SK-N-SH (cell line): ENCODE data around the gene FAM229B. TPM values are rescaled to one million over a fixed set of nuclear protein-coding genes. Genes with fewer than 3 reads are reported as not detected.

Experiments used
- CTCF ChIA-PET: fragments of 300-600, 350-600 bp; formaldehyde crosslinking; extraction: SDS; loops from one replicate; lab custom pipeline; 2021; lab: Yijun Ruan, JAX
- POLR2A ChIA-PET: fragments of 350-600 bp; sonication (Branson Sonifier 250); formaldehyde crosslinking; extraction: SDS; loops from one replicate; lab custom pipeline; 2020; ENCODE audit warnings: antibody characterized with exemption, inconsistent platforms; lab: Yijun Ruan, JAX
- DNase-seq: peaks from one replicate; pipeline ENCODE4 v3.0.0; 2012
- H2AFZ ChIP-seq: fragments of 200-600 bp; sonication (generic); 2 replicates; pipeline ENCODE4 v1.8.1; 2016; ENCODE audit warnings: antibody characterized with exemption, mild to moderate bottlenecking, low read depth
- H3F3A ChIP-seq: fragments of 200-600 bp; sonication (generic); replicated peaks from 2 replicates; pipeline ENCODE3; 2016; ENCODE audit warnings: antibody characterized with exemption, mild to moderate bottlenecking; ENCODE audit not compliant: insufficient read depth
- H3K27ac ChIP-seq, 2 experiments: fragments of 200-500 bp in 1 of 2; fragments of 200-600 bp in 1 of 2; sonication (Bioruptor generic) in 1 of 2; sonication (generic), shearing (Covaris generic) in 1 of 2; 2 replicates each; pipeline versions ENCODE4 v1.5.1 to v1.6.1; 2014 to 2016; ENCODE audit warnings: low read depth in 2 of 2, inconsistent platforms in 1 of 2, low read length in 1 of 2, mild to moderate bottlenecking in 1 of 2, mixed read lengths in 1 of 2
- H3K27me3 ChIP-seq: fragments of 200-600 bp; sonication (generic), shearing (Covaris generic); 2 replicates; pipeline ENCODE4 v1.6.1; 2016; ENCODE audit warnings: mixed run types; ENCODE audit not compliant: insufficient read depth
- H3K36me3 ChIP-seq, 2 experiments: fragments of 200-500 bp in 1 of 2; fragments of 200-600 bp in 1 of 2; sonication (Bioruptor generic) in 1 of 2; sonication (generic) in 1 of 2; replicated peaks in 1 of 2; 2 replicates each; pipeline versions ENCODE3 to v1.5.1; 2014 to 2016; ENCODE audit warnings: low read length in 1 of 2, mild to moderate bottlenecking in 1 of 2; ENCODE audit not compliant: insufficient read depth in 2 of 2, control insufficient read depth in 1 of 2
- H3K4me1 ChIP-seq, 2 experiments: fragments of 200-500 bp in 1 of 2; fragments of 200-600 bp in 1 of 2; sonication (Bioruptor generic) in 1 of 2; sonication (generic), shearing (Covaris generic) in 1 of 2; 2 replicates each; pipeline versions ENCODE4 v1.5.1 to v1.6.1; 2014 to 2016; ENCODE audit warnings: low read depth in 1 of 2, low read length in 1 of 2, mixed run types in 1 of 2; ENCODE audit not compliant: insufficient read depth in 2 of 2, control insufficient read depth in 1 of 2
- H3K4me2 ChIP-seq: fragments of 200-600 bp; sonication (generic), shearing (Covaris generic); 2 replicates; pipeline ENCODE4 v1.6.1; 2017; ENCODE audit warnings: mixed run types
- H3K4me3 ChIP-seq, 2 experiments: fragments of 200-500 bp in 1 of 2; fragments of 200-600 bp in 1 of 2; sonication (Bioruptor generic) in 1 of 2; sonication (generic), shearing (Covaris generic) in 1 of 2; 2 replicates each; pipeline versions ENCODE4 v1.5.1 to v1.8.1; 2014 to 2016; ENCODE audit warnings: low read depth in 2 of 2, inconsistent platforms in 1 of 2, low read length in 1 of 2, mild to moderate bottlenecking in 1 of 2, mixed read lengths in 1 of 2, moderate library complexity in 1 of 2
- H3K79me2 ChIP-seq: fragments of 200-600 bp; sonication (generic); 2 replicates; pipeline ENCODE4 v1.8.1; 2017; ENCODE audit warnings: mild to moderate bottlenecking; ENCODE audit not compliant: insufficient read depth
- H3K9ac ChIP-seq: fragments of 200-600 bp; sonication (generic); 2 replicates; pipeline ENCODE4 v1.6.1; 2017; ENCODE audit warnings: mixed run types
- H3K9me2 ChIP-seq: fragments of 200-600 bp; sonication (generic); 2 replicates; pipeline ENCODE4 v1.6.1; 2017; ENCODE audit warnings: mixed run types
- H3K9me3 ChIP-seq: fragments of 200-600 bp; sonication (generic); 2 replicates; pipeline ENCODE4 v1.6.1; 2017; ENCODE audit warnings: mixed run types, mild to moderate bottlenecking, moderate library complexity
- H4K20me1 ChIP-seq: fragments of 200-600 bp; sonication (generic); 2 replicates; pipeline ENCODE4 v1.6.1; 2017; ENCODE audit warnings: mild to moderate bottlenecking, mixed run types; ENCODE audit not compliant: insufficient read depth
- CHD2 ChIP-seq: fragments of 150-350 bp; IDR thresholded peaks from 2 replicates; pipeline ENCODE4 v1.6.1; 2018; ENCODE audit warnings: low read length; ENCODE audit not compliant: partially characterized antibody
- CTCF ChIP-seq: fragments of 200-600 bp; sonication (generic); IDR thresholded peaks from 2 replicates; pipeline ENCODE4 v1.6.1; 2017; ENCODE audit warnings: antibody characterized with exemption, mild to moderate bottlenecking, moderate library complexity
- FOSL2 ChIP-seq: IDR thresholded peaks from 2 replicates; pipeline ENCODE4 v1.4.0; 2012; ENCODE audit warnings: low read depth, mild to moderate bottlenecking, moderate library complexity, borderline replicate concordance
- FOXJ3 ChIP-seq: sonication (generic); formaldehyde crosslinking; IDR thresholded peaks from 2 replicates; pipeline ENCODE4 v1.5.1; 2020; ENCODE audit warnings: mild to moderate bottlenecking, missing genetic modification reagents
- FOXM1 ChIP-seq: IDR thresholded peaks from 2 replicates; pipeline ENCODE4 v1.4.0; 2012; ENCODE audit warnings: low read depth, mild to moderate bottlenecking
- GABPA ChIP-seq: IDR thresholded peaks from 2 replicates; pipeline ENCODE4 v1.4.0; 2012; ENCODE audit warnings: low read depth, mild to moderate bottlenecking
- JUND ChIP-seq: IDR thresholded peaks from 2 replicates; pipeline ENCODE4 v1.4.0; 2012
- MAX ChIP-seq: IDR thresholded peaks from 2 replicates; pipeline ENCODE4 v1.4.0; 2012; ENCODE audit warnings: low read depth
- MEF2A ChIP-seq: IDR thresholded peaks from 2 replicates; pipeline ENCODE4 v1.4.0; 2012; ENCODE audit warnings: low read depth, borderline replicate concordance
- NFIC ChIP-seq: IDR thresholded peaks from 2 replicates; pipeline ENCODE4 v1.4.0; 2012; ENCODE audit warnings: borderline replicate concordance
- NRF1 ChIP-seq: IDR thresholded peaks from 2 replicates; pipeline ENCODE4 v1.6.1; 2012; ENCODE audit warnings: low read depth, mild to moderate bottlenecking, low read length
- PBX3 ChIP-seq: IDR thresholded peaks from 2 replicates; pipeline ENCODE4; 2012
- POLR2AphosphoS5 ChIP-seq: IDR thresholded peaks from 2 replicates; pipeline ENCODE4 v1.6.1; 2012; ENCODE audit warnings: low read depth, low read length
- RXRA ChIP-seq: IDR thresholded peaks from 2 replicates; pipeline ENCODE4 v1.4.0; 2012; ENCODE audit warnings: low read depth, mild to moderate bottlenecking, borderline replicate concordance
- SMC3 ChIP-seq: IDR thresholded peaks from 2 replicates; pipeline ENCODE4 v1.6.1; 2012; ENCODE audit warnings: low read depth, low read length, improper control_type of control experiment
- TAF1 ChIP-seq: IDR thresholded peaks from 2 replicates; pipeline ENCODE4 v1.6.1; 2012; ENCODE audit warnings: low read depth, mild to moderate bottlenecking, low read length, moderate library complexity, borderline replicate concordance
- TEAD4 ChIP-seq: IDR thresholded peaks from 2 replicates; pipeline ENCODE4 v1.4.0; 2012; ENCODE audit warnings: mild to moderate bottlenecking, borderline replicate concordance; ENCODE audit not compliant: insufficient read depth
- USF1 ChIP-seq: IDR thresholded peaks from 2 replicates; pipeline ENCODE4 v1.4.0; 2012; ENCODE audit warnings: low read depth, borderline replicate concordance
- USF2 ChIP-seq: fragments of 150-350 bp; IDR thresholded peaks from 2 replicates; pipeline ENCODE4 v1.6.1; 2017; ENCODE audit warnings: antibody characterized with exemption, low read length, low read depth, borderline replicate concordance
- YY1 ChIP-seq: IDR thresholded peaks from 2 replicates; pipeline ENCODE4 v1.4.0; 2012; ENCODE audit warnings: low read depth, mild to moderate bottlenecking
- WGBS: methylation state at CpG from one replicate; pipeline ENCODE4 v1.1.6; 2017; ENCODE audit warnings: low lambda C conversion rate; 5-methylcytosine and 5-hydroxymethylcytosine counted together
- polyA plus RNA-seq, 3 experiments: library from polyadenylated mRNA; depleted of rRNA; stranded (reverse); fragments of >200 nt; gene quantifications; 2 replicates each; pipeline ENCODE4 v1.2.3, GENCODE V29; 2012

Gene FAM229B
- polyA plus RNA-seq, 1 of the 3 experiments (the other 2 are of a cell fraction) = 15.9 TPM

GRCh38 chr6:112049996-112050395 is 37.4 kb upstream of the FAM229B start:
- Histone ChIP-seq H3F3A (peaks cover 7% of the 10 kb centered on the region), H3K36me3 (no peaks in the 10 kb centered on the region), H3K9me2 (no peaks in the 10 kb centered on the region), H3K27ac (no peak overlapping the region), H4K20me1 (no peaks in the 10 kb centered on the region), H3K4me3 (no peak overlapping the region), H2AFZ (no peak overlapping the region), H3K4me2 (no peak overlapping the region), H3K79me2 (no peaks in the 10 kb centered on the region), H3K9me3 (no peaks in the 10 kb centered on the region), H3K27me3 (no peaks in the 10 kb centered on the region), H3K4me1 (no peaks in the 10 kb centered on the region; a peak in 1 of 4 replicates), H3K9ac (no peak overlapping the region)
- ChIA-PET POLR2A (no interaction called here), CTCF (interaction anchor here (0.6 to 1.5 kb wide), 6 partner anchors 22 to 715 kb away, joined by 3 to 5 read pairs (median 3); no protein-coding TSS in a partner anchor)
- DNase-seq = no peak
- TF ChIP-seq CHD2 = no peak
- 85% methylated on average over 5 of the region's 7 CpGs for WGBS

GRCh38 chr6:112050429-112050828 is 37.0 kb upstream of the FAM229B start:
- no peaks in the 10 kb centered on the region for H3K79me2 ChIP-seq
- no peaks in the 10 kb centered on the region for H3K9me2 ChIP-seq
- WGBS = 87% methylated on average over 5 of the region's 5 CpGs
- H3K27ac ChIP-seq = no peak overlapping the region
- no peaks in the 10 kb centered on the region; a peak in 1 of 4 replicates for H3K4me1 ChIP-seq
- H3K27me3 ChIP-seq = no peaks in the 10 kb centered on the region
- ChIA-PET CTCF (interaction anchor here (0.6 to 1.5 kb wide), 4 partner anchors 22 to 340 kb away, joined by 3 to 5 read pairs (median 3); no protein-coding TSS in a partner anchor), POLR2A (no interaction called here)
- H3K9ac ChIP-seq = no peak overlapping the region
- H3K36me3 ChIP-seq = no peaks in the 10 kb centered on the region
- H3K9me3 ChIP-seq = no peaks in the 10 kb centered on the region
- no peaks in the 10 kb centered on the region for H4K20me1 ChIP-seq
- no peak overlapping the region for H2AFZ ChIP-seq
- peaks cover 4% of the 10 kb centered on the region for H3F3A ChIP-seq
- H3K4me2 ChIP-seq = no peak overlapping the region
- TF ChIP-seq TEAD4 (no peak), NFIC (no peak), FOSL2 (no peak), YY1 (no peak), USF2 (no peak), MAX (no peak), TAF1 (no peak), CHD2 (no peak), PBX3 (no peak), POLR2AphosphoS5 (no peak), MEF2A (no peak), FOXM1 (no peak), GABPA (no peak), FOXJ3 (CRISPR knock-in tag) (no peak), USF1 (no peak), CTCF (no peak), NRF1 (no peak), SMC3 (no peak), JUND (no peak), RXRA (no peak)
- no peak overlapping the region for H3K4me3 ChIP-seq
- no peak for DNase-seq
